NK-92 (cell line): ENCODE measurements around the gene NRIP1.

Source experiments
- DNase-seq: peaks from one replicate; lab custom pipeline; 2025; ENCODE audit not compliant: unreplicated experiment; lab: John Stamatoyannopoulos, UW

NRIP1 gene

GRCh38 chr21:14926186-14926585 lies 138.6 kb downstream of the NRIP1 start:
- DNase-seq, result no peak

- DNase-seq, result no peak
These were observed 141.3 kb downstream of the NRIP1 start for GRCh38 chr21:14923468-14923867.

DNA sequence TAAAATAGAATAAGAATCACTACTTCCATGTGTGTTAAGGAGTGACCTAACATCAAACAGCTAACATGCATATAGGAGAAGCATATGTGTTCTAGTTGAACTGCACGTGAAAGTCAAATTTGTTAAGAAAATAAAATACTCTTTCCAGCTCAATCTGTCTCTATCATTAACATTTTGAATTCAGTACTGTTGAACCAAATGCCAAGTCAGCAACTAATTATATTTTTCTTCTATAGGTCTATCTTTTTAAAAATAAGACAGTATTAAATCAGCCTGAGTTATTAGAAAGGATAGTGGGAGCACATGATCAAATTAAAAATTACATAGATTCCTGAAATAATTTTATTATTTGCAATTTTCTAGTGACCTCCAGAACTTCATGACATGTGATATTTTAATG lies 141.8 kb downstream of the NRIP1 start:
- no peak for DNase-seq

GRCh38 chr21:14918527-14918926 lies 146.3 kb downstream of the NRIP1 start:
- no peak for DNase-seq

DNA sequence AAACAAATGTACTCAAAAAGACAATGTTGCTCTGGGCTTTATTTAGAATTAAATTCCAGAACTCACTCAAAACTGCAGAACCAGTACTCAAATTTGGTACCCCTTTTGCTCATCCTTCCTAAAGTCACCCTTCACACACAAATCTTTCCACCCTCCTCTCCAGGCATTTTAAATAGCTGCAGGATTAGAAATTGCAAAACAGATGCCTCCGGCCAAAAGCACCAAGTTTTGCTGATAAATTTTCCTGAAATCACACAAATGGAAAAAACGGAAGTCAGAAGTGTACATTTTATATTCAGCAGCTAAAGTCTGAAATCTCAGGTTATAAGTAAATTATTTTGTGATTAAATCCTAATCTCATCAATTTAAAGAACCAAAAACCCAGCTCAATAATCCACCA lies 147.0 kb downstream of the NRIP1 start:
- DNase-seq, result no peak

GRCh38 chr21:14916676-14917141 lies 148.1 kb downstream of the NRIP1 start:
- no peak for DNase-seq

- DNase-seq, result no peak
These were observed 151.2 kb downstream of the NRIP1 start for GRCh38 chr21:14913638-14914037.

DNA sequence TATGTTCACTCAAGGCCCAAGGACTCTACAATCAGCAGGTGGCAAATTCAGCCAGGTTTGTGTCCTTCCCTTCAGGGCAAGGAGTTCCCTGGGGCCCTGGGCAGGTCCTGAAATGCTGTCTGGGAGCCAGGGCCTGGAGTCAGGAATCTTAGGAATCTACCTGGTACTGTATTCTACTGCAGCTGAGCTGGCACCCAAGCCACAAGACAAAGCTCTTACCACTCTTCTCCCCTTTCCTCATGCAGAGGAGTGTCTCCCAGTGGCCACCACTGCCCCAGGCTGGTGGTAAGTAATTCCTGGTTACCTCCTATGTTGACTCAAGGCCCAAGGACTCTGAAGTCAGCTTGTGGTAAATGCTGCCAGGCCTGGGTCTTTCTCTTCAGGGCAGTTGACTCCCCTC lies 153.4 kb downstream of the NRIP1 start:
- DNase-seq, result no peak
